NCI-H446 treated with DMSO at 0.1 percent for 48 hours (cell line): ENCODE measurements around the gene LRWD1.
"Not testable (repeated sequence)": the region's sequence is repeated elsewhere in the genome, so short reads cannot be mapped to it uniquely, and the experiment has no call there.

Experiments used
- DNase-seq: peaks from one replicate; lab custom pipeline; 2025; lab: John Stamatoyannopoulos, UW

Gene LRWD1

DNA sequence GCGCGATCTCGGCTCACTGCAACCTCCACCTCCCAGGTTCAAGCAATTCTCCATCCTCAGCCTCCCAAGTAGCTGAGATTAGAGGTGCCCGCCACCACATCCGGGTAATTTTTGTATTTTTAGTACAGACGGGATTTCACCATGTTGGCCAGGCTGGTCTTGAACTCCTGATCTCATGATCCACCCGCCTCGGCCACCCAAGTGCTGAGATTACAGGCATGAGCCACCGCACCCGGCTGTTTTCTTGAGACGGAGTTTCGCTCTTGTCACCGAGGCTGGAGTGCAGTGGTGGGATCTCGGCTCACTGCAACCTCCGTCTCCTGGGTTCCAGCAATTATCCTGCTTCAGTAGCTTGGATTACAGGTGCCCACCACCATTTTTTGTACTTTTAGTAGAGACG lies 33.5 kb downstream of the LRWD1 start:
- DNase-seq, result not testable (repeated sequence)

- DNase-seq, result not testable (repeated sequence)
These were observed 38.4 kb downstream of the LRWD1 start for GRCh38 chr7:102503141-102503540.

DNA sequence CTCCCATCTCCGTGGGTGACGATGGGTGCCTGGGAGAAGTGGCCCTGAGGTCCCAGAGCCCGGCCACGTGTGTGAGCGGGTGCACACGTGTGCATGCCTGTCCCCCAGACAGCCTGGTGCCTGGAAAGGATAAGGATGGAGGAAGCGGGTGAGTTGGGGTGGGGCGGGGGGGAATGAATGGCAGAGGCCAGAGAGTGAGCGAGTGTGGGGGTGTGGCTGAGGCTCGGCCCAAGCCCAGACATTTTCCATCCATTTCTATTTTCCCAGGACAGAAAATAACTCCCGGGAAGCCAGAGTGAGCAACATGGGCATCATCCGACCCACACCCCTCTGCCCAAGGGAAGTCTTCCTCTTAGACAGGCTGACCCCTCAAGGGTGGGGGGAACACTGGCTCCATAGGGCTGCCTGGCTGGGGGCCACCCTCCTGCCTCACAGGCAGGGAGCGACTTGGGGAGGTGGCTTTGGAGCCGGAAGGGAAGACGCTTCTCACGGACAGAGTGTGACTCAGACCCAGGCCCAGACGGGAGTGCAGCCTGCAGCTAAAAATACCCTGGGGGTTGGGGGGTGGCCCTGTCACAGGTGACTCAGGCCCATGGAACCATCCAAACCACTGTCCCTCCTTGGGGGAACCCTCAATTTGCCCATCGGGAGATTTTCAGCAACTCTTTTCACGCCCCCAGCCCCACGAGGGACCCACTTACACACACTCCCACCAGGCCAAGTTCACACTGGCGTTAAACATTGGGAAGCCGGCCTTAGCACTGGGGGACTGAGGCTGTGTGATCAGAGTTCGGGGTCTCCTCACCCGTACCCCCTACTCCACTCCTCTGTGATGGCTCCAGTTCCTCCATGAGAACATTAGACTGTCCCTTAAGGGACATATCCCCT lies 40.8 kb downstream of the LRWD1 start:
- DNase-seq, result not testable (repeated sequence)

DNA sequence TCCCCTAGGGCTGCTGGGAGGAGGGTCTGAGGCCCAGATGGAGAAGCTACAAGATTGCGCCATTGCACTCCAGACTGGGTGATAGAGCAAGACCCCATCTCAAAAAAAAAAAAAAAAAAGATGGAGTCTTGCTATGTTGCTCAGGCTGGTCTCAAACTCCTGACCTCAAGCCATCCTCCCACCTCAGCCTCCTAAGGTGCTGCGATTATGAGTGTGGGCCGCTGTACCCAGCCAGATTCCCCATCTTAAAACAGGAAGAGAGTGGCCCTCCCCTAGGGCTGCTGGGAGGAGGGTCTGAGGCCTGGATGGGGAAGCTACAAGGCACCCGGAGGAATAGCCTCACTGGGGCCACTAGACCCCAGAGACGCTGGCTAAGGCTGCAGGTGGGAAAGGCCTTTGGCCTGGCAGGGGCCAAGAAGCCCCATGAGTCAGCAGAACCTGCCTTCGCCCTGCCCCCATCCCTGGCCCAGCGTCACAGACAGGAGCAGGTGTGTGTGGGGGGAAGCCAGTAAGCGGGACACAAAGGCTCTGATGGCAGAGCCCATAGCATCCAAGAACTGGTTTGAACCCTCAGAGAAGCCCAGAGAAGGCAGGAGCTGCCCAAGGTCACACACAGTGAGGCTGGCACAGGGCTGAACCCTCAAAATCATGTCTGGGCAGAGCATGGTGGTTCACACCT lies 42.8 kb downstream of the LRWD1 start:
- not testable (repeated sequence) for DNase-seq

- DNase-seq, result not testable (repeated sequence)
These were observed 45.8 kb downstream of the LRWD1 start for GRCh38 chr7:102510575-102510974.

- not testable (repeated sequence) for DNase-seq
These were observed 47.2 kb downstream of the LRWD1 start for GRCh38 chr7:102511860-102512522.

GRCh38 chr7:102512642-102513221 lies 47.9 kb downstream of the LRWD1 start:
- DNase-seq, result not testable (repeated sequence)

GRCh38 chr7:102514881-102515721 lies 50.3 kb downstream of the LRWD1 start:
- not testable (repeated sequence) for DNase-seq

GRCh38 chr7:102515889-102516288 lies 51.1 kb downstream of the LRWD1 start:
- not testable (repeated sequence) for DNase-seq

GRCh38 chr7:102516951-102517350 lies 52.2 kb downstream of the LRWD1 start:
- not testable (repeated sequence) for DNase-seq

- DNase-seq, result not testable (repeated sequence)
These were observed 52.9 kb downstream of the LRWD1 start, which contains the start of gene RASA4B for GRCh38 chr7:102517550-102518147. TSS of gene RASA4B (minus strand) at chr7:102517777. CDS start at chr7:102517710, 67 bp downstream.

DNA sequence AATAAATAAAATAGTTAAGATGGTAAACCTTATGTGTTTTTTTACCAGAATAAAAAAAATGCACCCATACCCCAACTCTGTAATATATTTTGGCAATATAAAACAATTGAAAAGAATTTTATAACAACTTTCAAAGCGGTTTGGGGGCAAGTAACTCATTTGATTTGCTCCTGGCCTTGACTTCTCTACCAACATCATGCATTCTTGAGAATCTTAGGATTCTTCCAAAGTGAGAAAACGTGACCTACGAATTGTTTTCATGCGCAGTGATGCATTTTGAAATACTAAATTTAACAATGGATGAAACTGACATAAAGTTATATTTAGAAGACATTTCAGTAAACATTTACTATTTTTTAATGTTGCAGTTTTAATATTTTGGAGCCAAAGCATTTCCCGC lies 56.0 kb downstream of the LRWD1 start:
- not testable (repeated sequence) for DNase-seq
